Dendritic cell treated with granulocyte-macrophage colony-stimulating factor and Interleukin-4, amounts not matched to agents 40 ng/mL and 50 ng/mL, for 4 days (primary cell): ENCODE results near the gene UVRAG.

Experiments
- H3K27ac Mint-ChIP-seq: one replicate; pipeline ENCODE4 v1.8.0; 2022; ENCODE audit warnings: mild to moderate bottlenecking, mixed read lengths
- H3K27me3 Mint-ChIP-seq: one replicate; pipeline ENCODE4 v1.8.0; 2022; ENCODE audit warnings: mild to moderate bottlenecking, mixed read lengths
- H3K36me3 Mint-ChIP-seq: one replicate; pipeline ENCODE4 v1.8.0; 2022; ENCODE audit warnings: low read depth, mixed read lengths
- H3K4me1 Mint-ChIP-seq: one replicate; pipeline ENCODE4 v1.8.0; 2022; ENCODE audit warnings: low read depth, mixed read lengths
- H3K4me3 Mint-ChIP-seq: one replicate; pipeline ENCODE4 v1.8.0; 2022; ENCODE audit warnings: mild to moderate bottlenecking, moderate library complexity, mixed read lengths
- H3K9me3 Mint-ChIP-seq: one replicate; pipeline ENCODE4 v1.8.0; 2022; ENCODE audit warnings: mixed read lengths
- intact Hi-C: fragments of 100-400 bp; cut with micrococcal nuclease; formaldehyde crosslinking; loops from one replicate; pipeline ENCODE4 v1.15.0; 2022

Gene UVRAG

DNA sequence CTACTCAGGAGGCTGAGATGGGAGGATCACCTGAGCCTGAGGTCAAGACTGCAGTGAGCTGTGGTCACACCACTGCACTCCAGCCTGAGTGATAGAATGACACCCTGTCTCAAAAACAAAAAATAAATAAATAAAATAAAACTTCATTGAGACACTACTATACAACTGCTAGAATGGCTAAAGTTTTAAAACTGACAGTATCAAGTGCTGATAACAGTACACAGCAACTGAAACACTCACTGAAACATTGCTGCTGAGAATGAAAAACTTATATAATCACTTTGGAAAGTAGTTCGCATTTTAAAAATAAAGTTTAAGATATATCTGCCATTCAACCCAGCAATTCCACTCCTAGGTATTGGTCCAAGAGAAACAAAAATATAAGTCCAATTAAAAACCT, 290.6 kb downstream of the UVRAG start:
- peaks cover 17% of the 10 kb centered on the region for H3K36me3 Mint-ChIP-seq
- H3K9me3 Mint-ChIP-seq = no peaks in the 10 kb centered on the region
- H3K27ac Mint-ChIP-seq = no peak overlapping the region
- no peak overlapping the region for H3K4me3 Mint-ChIP-seq
- no peaks in the 10 kb centered on the region for H3K27me3 Mint-ChIP-seq
- H3K4me1 Mint-ChIP-seq = peaks cover 20% of the 10 kb centered on the region
- intact Hi-C loops = no loop called here

DNA sequence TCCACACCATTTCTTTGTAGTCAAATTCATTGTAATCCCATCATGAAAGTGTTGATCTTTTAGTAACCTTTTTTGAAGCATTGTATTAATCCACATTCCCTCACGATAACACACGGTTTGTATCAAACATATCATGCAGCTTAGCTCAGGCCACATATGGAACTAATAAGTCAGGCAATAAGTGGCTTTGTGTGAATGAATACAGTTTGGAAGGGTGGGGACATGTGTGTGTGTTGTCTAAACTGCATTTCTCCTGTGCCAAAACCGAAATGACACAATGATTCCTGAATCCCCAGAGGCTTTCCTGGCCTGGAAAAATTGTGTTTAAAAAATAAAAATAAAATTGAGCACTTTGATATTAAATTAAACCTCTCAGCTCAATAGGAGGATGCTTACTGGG, 293.0 kb downstream of the UVRAG start:
- H3K4me3 Mint-ChIP-seq = no peak overlapping the region
- no peaks in the 10 kb centered on the region for H3K27me3 Mint-ChIP-seq
- intact Hi-C loops = no loop called here
- H3K4me1 Mint-ChIP-seq = peaks cover 2% of the 10 kb centered on the region
- H3K36me3 Mint-ChIP-seq = peaks cover 10% of the 10 kb centered on the region
- no peak overlapping the region for H3K27ac Mint-ChIP-seq
- no peaks in the 10 kb centered on the region for H3K9me3 Mint-ChIP-seq

DNA sequence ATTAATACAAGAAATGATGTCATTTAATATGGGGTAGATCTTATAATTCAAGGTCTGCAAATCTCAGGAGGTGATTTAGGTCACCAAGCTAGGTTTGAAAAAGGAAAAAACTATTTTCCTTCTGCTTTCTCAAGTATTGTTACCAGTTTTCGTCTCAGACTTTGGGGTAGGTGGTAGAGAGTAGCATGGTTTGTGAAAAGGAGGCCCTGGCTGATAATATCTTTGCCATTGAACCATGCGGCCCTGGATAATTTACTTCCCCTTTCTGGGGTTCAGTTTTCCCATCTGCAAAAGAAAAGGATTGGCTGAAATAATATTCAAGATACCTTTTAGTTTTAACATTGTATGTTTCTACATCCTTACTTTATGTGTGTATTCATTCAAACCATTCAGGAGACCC, 299.2 kb downstream of the UVRAG start:
- H3K4me1 Mint-ChIP-seq = no peaks in the 10 kb centered on the region
- no peaks in the 10 kb centered on the region for H3K27me3 Mint-ChIP-seq

DNA sequence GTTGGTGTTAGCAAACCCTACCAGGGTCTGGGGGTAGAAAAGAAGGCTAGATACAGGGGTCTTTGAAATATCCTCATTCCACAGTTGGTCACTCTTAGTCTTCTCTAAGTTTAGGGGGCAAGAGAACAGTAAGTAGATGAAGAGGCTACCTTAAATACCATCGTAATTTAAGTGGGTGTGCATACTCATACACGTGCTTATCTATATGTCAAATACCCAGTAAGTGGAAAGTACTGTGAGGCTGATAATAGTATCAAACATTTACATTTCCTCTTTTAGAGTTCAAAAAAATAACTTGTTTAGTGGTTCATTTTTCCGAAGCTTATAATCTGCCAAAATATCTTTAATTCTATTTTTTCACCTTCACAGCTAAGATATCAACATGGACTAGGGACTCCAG, 300.5 kb downstream of the UVRAG start:
- no peak overlapping the region for H3K4me3 Mint-ChIP-seq
- no peaks in the 10 kb centered on the region for H3K27me3 Mint-ChIP-seq
- no peak overlapping the region for H3K27ac Mint-ChIP-seq
- intact Hi-C loops = no loop called here
- no peaks in the 10 kb centered on the region for H3K4me1 Mint-ChIP-seq
- H3K36me3 Mint-ChIP-seq = peaks cover 25% of the 10 kb centered on the region
- H3K9me3 Mint-ChIP-seq = no peaks in the 10 kb centered on the region

More for the DNA sequence above, 299.2 kb downstream of the UVRAG start:
- H3K4me3 Mint-ChIP-seq = no peak overlapping the region
- no peaks in the 10 kb centered on the region for H3K9me3 Mint-ChIP-seq
- H3K27ac Mint-ChIP-seq = no peak overlapping the region
- H3K36me3 Mint-ChIP-seq = peaks cover 25% of the 10 kb centered on the region
- intact Hi-C loops = no loop called here

DNA sequence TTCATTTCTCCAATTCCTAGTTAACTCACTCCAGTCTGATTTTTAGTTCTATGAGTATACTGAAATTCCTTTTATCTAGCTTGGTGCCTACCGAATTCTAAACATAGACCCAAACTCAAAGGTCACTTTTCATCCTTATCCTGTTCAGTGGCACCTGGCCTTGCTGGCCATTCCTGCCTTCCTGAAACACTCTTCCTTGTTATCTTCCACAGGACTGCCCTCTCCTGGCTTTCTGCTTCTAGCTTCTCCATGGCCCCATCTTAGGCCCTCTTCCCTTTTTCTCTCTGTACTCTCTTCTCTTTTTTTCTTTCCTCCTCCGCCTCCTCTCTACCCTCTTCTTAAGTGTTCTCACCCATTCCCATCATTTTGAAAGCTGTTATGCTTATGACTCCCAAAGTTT, 304.0 kb downstream of the UVRAG start:
- H3K27me3 Mint-ChIP-seq = no peaks in the 10 kb centered on the region
- no peak overlapping the region for H3K4me3 Mint-ChIP-seq
- intact Hi-C loops = no loop called here
- H3K9me3 Mint-ChIP-seq = no peaks in the 10 kb centered on the region
- H3K27ac Mint-ChIP-seq = no peak overlapping the region
- H3K4me1 Mint-ChIP-seq = peaks cover 19% of the 10 kb centered on the region
- H3K36me3 Mint-ChIP-seq = peaks cover 41% of the 10 kb centered on the region

DNA sequence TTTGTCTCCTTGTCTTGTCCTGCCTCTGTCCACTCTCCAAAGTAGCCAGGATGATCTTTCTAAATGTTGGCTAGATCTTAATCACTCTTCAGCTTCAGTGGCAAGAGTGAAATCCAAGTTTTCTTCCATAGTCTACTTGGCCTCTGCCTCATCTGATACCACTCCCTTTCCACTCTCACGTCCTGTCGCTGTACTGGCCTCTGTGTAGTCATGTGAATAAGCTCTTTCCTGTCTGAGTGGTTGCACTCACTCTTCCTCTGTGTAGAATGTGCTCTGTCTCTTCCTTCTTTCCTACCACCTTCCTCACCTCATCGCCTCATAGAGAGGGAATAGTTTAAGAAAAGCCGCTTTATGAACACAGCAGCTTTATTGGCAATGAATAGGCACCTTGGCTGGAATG, 304.8 kb downstream of the UVRAG start:
- Mint-ChIP-seq H3K4me3 (no peak overlapping the region), H3K4me1 (peaks cover 19% of the 10 kb centered on the region), H3K27ac (no peak overlapping the region), H3K27me3 (no peaks in the 10 kb centered on the region), H3K9me3 (no peaks in the 10 kb centered on the region), H3K36me3 (peaks cover 41% of the 10 kb centered on the region)
- intact Hi-C loops = loop anchor here (10.0 kb wide), 1 partner anchor 305 kb away; the partner anchor contains the start of gene UVRAG

DNA sequence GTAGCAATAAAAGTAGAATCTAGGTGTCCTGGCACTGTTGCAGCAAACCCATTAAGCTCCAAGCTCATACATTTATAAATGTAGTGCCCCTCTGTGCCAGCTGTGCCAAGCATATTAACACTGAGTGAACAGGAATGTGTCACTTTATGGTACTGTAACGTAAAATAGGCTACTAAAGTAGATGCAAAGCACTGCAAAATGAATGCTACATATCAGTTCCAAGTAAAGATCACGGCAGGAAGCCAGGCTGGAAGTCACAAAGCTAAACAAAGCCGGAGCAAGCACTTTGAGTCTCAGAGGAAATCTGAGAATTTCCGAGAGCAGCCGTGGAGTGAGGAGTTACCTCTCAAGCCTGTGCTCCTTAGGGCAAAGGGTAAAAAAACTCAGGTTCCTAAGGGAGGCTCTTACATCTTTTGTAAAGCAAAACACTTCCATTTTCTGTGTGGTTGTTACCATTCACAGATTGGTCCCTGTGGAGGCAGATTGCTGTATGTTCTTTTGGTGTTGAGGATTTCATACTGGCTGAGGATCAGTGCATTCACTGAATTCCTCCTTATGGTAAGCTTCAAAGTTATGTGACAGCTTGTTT, 305.6 kb downstream of the UVRAG start:
- Mint-ChIP-seq H3K27me3 (no peaks in the 10 kb centered on the region), H3K27ac (no peak overlapping the region), H3K36me3 (peaks cover 39% of the 10 kb centered on the region), H3K4me1 (peaks cover 27% of the 10 kb centered on the region), H3K9me3 (no peaks in the 10 kb centered on the region), H3K4me3 (no peak overlapping the region)
- intact Hi-C loops = loop anchor here (10.0 kb wide), 1 partner anchor 306 kb away; the partner anchor contains the start of gene UVRAG

DNA sequence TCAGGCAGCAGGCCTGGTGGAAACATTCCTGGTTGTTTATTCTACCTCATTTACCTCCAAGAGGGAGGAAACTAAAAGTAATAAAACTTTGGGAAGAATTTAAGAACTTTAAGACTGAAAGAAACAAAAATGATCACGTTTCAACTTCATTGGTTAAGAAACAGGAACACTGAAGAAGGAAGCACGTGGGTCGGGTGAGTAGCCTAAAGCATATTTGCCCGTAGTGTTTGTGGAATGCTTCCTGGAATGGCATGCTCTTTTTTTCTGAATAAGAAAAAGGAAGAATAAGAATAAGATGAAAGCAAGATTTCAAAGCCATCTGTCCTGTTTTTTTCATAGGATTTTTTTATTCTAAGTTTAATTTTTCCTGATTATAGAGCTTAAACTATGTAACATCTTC, 308.2 kb downstream of the UVRAG start:
- Mint-ChIP-seq H3K9me3 (no peaks in the 10 kb centered on the region), H3K4me3 (peak overlapping the region; percentile 14), H3K36me3 (peaks cover 43% of the 10 kb centered on the region), H3K27me3 (no peaks in the 10 kb centered on the region), H3K4me1 (peaks cover 33% of the 10 kb centered on the region), H3K27ac (peak overlapping the region; percentile 86)
- intact Hi-C loops = loop anchor here (10.0 kb wide), 1 partner anchor 308 kb away; the partner anchor contains the start of gene UVRAG

DNA sequence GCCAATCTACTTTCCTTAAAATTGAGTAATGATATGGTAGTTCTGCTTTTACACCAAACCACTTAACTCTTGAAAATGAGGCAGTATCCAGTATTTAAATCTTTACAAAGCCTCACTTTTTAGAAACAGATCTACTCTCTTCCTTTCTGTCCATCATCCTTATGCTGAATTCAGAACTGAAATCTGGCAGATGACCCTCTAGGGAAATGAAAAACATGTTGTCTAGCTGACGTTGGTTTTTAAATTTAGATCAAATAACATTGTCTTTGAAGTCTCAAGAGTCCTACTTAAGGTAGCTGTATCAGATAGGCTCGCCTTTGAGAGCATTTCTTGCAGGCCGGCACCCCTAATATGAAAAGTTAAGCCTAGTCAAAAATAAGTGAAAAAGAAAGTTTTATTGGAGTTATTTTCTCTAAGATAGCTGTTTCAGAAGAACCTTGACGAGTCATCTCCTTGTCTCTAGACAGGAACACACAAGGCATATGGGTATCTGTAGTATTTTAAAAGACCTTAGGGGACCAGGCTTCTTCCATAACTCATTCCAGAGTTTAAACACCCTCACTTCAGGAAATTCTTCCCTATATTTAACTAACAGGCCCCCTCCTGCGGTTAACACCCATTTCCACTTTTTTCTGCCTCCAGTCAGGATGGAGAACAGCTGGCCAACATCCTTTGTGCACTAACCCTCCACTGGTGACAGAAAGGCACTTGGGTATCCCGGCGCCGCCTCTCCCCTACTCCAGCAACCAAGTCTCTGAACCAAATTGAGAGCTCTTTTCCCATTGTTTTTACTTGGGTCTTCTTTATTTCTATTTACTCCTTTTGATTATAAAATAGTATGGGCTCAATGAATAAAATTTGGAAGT, 310.1 kb downstream of the UVRAG start:
- H3K36me3 Mint-ChIP-seq = peaks cover 56% of the 10 kb centered on the region
- H3K4me1 Mint-ChIP-seq = peaks cover 45% of the 10 kb centered on the region
- peak overlapping the region; percentile 74 for H3K27ac Mint-ChIP-seq
- H3K4me3 Mint-ChIP-seq = peak overlapping the region; percentile 6
- no peaks in the 10 kb centered on the region for H3K9me3 Mint-ChIP-seq
- no peaks in the 10 kb centered on the region for H3K27me3 Mint-ChIP-seq
- intact Hi-C loops = loop anchor here (10.0 kb wide), 1 partner anchor 310 kb away; the partner anchor contains the start of gene UVRAG

DNA sequence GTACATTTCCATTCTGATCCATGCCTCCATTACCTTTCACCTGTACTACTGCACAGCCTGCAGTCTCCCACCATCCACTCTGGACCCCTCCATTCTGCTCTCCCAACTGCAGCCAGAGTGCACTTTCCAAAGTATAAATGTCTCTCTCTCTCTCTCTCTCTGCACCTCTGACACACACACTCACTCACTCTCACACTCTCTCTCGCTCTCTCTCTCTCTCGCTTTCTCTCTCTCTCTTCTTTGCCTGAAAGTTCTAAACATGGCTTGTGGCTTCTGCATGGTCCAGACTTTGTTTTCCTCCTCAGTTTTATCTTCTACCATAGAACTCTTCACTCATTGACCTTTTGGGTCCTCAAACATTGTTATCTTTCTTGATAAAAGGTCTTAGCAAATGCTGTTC, 314.7 kb downstream of the UVRAG start:
- H3K27me3 Mint-ChIP-seq = no peaks in the 10 kb centered on the region
- H3K27ac Mint-ChIP-seq = peak overlapping the region; percentile 11
- H3K4me3 Mint-ChIP-seq = no peak overlapping the region
- peaks cover 62% of the 10 kb centered on the region for H3K36me3 Mint-ChIP-seq
- H3K4me1 Mint-ChIP-seq = peaks cover 26% of the 10 kb centered on the region
- intact Hi-C loops = loop anchor here (10.0 kb wide), 1 partner anchor 315 kb away; the partner anchor contains the start of gene UVRAG
- H3K9me3 Mint-ChIP-seq = no peaks in the 10 kb centered on the region

DNA sequence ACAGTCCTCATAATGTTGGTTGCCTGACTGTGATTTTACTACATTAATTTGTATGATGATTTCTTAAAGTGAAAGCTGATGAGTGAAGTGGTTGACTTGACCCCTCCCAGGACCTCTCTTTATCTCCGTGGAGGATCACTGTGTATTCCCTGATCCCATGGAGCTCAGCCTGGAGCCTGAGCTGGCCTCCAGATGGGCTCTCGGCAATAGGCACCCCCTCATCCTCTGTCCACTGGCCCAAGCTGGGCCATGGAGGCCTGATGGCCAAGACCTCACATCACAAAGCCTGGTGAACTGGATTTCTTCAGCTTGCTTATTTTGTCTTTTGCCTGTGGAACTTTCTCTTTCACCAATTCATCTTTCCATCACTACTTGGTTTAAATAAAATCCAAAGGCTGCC, 316.1 kb downstream of the UVRAG start:
- Mint-ChIP-seq H3K4me3 (no peak overlapping the region), H3K9me3 (no peaks in the 10 kb centered on the region), H3K36me3 (peaks cover 66% of the 10 kb centered on the region), H3K27ac (no peak overlapping the region), H3K27me3 (no peaks in the 10 kb centered on the region), H3K4me1 (peaks cover 17% of the 10 kb centered on the region)
- intact Hi-C loops = no loop called here

DNA sequence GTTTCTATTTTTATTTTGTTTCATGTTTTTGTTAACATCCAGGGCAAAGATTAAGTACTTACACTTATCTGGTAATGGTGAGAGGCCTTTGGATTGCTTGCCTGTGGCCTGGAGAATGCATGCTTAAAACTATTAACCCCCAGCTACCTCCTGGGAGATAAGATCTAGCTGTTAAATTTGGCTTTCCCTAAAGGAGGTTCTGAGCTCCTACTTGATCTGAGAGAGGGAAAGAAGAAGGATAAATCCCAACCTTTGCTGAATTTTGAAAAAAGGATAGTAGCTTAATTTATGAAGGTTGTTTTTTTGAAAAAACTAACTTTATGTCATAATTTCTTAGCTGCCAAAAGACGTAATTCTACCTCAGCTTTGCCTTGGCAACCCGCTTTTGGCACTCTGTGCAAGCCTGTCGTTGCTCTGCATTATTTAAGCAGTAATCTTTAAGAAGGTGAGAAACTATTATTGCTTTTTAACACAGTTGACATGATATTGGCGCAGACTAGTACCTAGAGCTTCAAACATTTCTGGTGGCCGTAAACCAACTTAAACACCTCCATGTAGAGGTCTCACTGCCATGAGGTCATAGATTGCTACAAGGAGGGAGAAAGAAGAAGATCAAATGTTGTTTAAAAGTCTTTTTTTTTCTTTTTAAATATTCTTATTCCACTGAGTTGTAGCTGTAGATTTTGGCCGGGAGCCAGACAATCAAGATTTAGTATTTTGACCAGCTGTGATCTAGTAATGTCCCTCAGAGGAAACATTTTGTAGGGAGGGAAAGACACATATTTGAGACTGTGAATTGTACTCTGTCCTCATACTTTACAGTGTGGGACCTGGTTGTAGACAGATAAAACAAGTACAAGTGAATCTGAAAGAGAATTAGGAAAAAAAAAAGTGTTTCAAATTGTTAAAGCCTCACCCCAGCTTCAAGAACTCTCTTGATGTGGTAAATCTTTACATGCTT, 316.9 kb downstream of the UVRAG start:
- no peaks in the 10 kb centered on the region for H3K9me3 Mint-ChIP-seq
- no peak overlapping the region for H3K4me3 Mint-ChIP-seq
- no peaks in the 10 kb centered on the region for H3K27me3 Mint-ChIP-seq
- H3K27ac Mint-ChIP-seq = no peak overlapping the region
- peaks cover 63% of the 10 kb centered on the region for H3K36me3 Mint-ChIP-seq
- H3K4me1 Mint-ChIP-seq = peaks cover 13% of the 10 kb centered on the region
- intact Hi-C loops = no loop called here

DNA sequence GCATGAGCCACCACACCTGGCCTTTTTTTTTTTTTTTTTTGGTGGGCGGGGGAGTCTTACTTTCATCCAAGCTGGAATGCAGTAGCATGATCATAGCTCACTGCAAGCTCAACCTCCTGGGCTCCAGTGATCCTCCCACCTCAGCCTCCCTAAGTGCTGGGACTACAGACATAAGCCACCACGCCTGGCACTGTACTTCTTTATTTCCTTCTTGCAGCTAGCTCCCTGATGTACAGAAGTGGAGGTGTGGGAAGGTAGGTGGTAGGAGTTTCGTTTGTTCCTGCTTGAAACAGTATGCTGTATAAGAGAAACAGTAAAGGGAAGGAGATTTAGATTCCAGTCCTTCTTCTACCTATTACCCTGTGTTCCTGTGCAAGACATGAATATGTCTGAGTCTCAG, 319.2 kb downstream of the UVRAG start:
- H3K27ac Mint-ChIP-seq = no peak overlapping the region
- intact Hi-C loops = no loop called here
- no peak overlapping the region for H3K4me3 Mint-ChIP-seq
- no peaks in the 10 kb centered on the region for H3K9me3 Mint-ChIP-seq
- peaks cover 60% of the 10 kb centered on the region for H3K36me3 Mint-ChIP-seq
- H3K27me3 Mint-ChIP-seq = no peaks in the 10 kb centered on the region
- H3K4me1 Mint-ChIP-seq = peaks cover 22% of the 10 kb centered on the region
